ENCODE results near the gene CCDC110. TPM values are rescaled to one million over a fixed set of nuclear protein-coding genes. Genes with fewer than 3 reads are reported as not detected.

CCDC110 gene
- total and polyA plus RNA-seq, 2 of the 13 experiments (the other 11 are each of a cell fraction or from before 2014, with no cell fraction given) = not detected

DNA sequence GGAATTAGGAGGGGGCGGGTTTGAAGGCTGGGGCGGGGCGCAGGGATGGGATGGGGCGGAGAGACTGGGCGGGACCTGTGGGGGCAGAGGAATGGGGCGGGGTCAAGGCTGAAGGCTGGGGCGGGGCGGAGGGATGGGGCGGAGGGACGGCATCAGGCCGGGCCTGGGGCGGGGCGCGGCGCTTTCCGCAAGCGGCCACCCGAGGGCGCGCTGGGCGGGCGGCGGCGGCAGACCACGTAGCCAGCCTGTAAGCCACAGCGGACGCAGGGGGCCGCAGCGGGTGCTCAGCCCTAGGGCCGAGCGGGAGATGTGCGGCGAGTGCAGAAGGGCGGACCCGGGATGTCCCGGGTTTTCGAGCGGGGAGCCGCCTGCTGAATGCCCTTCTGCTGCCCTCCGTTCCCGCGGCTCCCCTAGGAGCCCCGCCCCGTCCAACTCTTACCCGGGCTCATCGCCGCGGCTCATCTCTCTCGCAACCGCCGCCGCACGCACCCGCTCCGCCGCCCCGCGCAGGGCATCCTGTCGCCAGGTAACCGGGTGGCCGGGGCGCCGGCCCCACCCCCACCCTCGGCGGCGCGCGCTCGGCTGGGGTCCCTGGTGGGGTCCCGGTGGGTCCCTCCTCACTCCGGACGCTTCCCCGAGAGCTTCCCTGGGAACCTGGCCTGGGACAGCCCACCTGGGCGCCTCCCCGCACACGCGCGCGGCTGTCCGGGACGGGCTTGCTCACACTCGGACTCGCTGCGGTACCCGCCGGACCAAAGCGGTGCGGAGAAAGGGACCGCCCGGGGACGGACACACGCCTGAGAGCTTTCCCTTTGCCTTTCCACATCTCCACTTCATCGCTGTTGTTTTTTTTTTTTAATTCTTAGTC lies at the start of gene CCDC110 (continued):
- no peak for TF ChIP-seq CBX2 (IDR thresholded peaks at IDR 0.05; ENCODE audit: low read depth, low read length)
- 0 out of 2 replicates have a peak, but pooled peaks have one; percentile 23 for TF ChIP-seq CBX2 (CRISPR knock-in tag; IDR thresholded peaks at IDR 0.05; ENCODE audit: low read depth)
- no peak for TF ChIP-seq GTF3A (CRISPR knock-in tag; conservative IDR thresholded peaks at IDR 0.05)
- TF ChIP-seq, protein P1, sequence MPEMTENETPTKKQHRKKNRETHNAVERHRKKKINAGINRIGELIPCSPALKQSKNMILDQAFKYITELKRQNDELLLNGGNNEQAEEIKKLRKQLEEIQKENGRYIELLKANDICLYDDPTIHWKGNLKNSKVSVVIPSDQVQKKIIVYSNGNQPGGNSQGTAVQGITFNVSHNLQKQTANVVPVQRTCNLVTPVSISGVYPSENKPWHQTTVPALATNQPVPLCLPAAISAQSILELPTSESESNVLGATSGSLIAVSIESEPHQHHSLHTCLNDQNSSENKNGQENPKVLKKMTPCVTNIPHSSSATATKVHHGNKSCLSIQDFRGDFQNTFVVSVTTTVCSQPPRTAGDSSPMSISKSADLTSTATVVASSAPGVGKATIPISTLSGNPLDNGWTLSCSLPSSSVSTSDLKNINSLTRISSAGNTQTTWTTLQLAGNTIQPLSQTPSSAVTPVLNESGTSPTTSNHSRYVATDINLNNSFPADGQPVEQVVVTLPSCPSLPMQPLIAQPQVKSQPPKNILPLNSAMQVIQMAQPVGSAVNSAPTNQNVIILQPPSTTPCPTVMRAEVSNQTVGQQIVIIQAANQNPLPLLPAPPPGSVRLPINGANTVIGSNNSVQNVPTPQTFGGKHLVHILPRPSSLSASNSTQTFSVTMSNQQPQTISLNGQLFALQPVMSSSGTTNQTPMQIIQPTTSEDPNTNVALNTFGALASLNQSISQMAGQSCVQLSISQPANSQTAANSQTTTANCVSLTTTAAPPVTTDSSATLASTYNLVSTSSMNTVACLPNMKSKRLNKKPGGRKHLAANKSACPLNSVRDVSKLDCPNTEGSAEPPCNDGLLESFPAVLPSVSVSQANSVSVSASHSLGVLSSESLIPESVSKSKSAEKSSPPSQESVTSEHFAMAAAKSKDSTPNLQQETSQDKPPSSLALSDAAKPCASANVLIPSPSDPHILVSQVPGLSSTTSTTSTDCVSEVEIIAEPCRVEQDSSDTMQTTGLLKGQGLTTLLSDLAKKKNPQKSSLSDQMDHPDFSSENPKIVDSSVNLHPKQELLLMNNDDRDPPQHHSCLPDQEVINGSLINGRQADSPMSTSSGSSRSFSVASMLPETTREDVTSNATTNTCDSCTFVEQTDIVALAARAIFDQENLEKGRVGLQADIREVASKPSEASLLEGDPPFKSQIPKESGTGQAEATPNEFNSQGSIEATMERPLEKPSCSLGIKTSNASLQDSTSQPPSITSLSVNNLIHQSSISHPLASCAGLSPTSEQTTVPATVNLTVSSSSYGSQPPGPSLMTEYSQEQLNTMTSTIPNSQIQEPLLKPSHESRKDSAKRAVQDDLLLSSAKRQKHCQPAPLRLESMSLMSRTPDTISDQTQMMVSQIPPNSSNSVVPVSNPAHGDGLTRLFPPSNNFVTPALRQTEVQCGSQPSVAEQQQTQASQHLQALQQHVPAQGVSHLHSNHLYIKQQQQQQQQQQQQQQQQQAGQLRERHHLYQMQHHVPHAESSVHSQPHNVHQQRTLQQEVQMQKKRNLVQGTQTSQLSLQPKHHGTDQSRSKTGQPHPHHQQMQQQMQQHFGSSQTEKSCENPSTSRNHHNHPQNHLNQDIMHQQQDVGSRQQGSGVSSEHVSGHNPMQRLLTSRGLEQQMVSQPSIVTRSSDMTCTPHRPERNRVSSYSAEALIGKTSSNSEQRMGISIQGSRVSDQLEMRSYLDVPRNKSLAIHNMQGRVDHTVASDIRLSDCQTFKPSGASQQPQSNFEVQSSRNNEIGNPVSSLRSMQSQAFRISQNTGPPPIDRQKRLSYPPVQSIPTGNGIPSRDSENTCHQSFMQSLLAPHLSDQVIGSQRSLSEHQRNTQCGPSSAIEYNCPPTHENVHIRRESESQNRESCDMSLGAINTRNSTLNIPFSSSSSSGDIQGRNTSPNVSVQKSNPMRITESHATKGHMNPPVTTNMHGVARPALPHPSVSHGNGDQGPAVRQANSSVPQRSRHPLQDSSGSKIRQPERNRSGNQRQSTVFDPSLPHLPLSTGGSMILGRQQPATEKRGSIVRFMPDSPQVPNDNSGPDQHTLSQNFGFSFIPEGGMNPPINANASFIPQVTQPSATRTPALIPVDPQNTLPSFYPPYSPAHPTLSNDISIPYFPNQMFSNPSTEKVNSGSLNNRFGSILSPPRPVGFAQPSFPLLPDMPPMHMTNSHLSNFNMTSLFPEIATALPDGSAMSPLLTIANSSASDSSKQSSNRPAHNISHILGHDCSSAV (CRISPR knock-in tag; IDR thresholded peaks at IDR 0.05; ENCODE audit: borderline replicate concordance) = no peak
- no peak for TF ChIP-seq KDM6A (CRISPR knock-in tag; IDR thresholded peaks at IDR 0.05; ENCODE audit: low read depth)
- peak; percentile 73 for TF ChIP-seq HNRNPK (IDR thresholded peaks at IDR 0.05; ENCODE audit: low read depth, low read length, poor library complexity, severe bottlenecking)
- no peak for TF ChIP-seq ZNF891 (CRISPR knock-in tag; IDR thresholded peaks at IDR 0.05)
- TF ChIP-seq RBFOX2 (IDR thresholded peaks at IDR 0.05; ENCODE audit: low read depth, low read length) = peak; percentile 36; the same call in 1 of the 2 replicates
- no peak for TF ChIP-seq ZNF749 (CRISPR knock-in tag; IDR thresholded peaks at IDR 0.05; ENCODE audit: borderline replicate concordance)
- 0 out of 2 replicates have a peak, but pooled peaks have one; percentile 46 for TF ChIP-seq ZNF547 (CRISPR knock-in tag; IDR thresholded peaks at IDR 0.05)
- TF ChIP-seq GTF2F1 (IDR thresholded peaks at IDR 0.05; ENCODE audit: low read length) = no peak
- peak; percentile 95 for TF ChIP-seq ZNF777 (CRISPR knock-in tag; IDR thresholded peaks at IDR 0.05)
- TF ChIP-seq, protein P2, sequence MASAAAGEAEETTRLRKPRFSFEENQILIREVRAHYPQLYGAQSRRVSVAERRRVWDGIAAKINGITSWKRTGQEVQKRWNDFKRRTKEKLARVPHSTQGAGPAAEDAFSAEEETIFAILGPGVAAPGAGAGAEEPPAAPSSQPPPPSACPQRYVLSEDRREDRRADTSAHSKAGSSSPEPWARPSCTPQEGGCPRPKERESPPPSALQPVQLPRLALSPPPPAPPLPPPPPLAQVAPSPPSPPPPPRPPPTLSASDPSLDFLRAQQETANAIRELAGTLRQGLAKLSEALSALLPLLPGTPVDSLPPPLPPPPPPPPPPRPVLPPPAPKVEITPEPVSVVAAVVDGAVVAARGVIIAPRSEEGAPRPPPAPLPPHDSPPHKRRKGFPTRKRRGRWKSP (CRISPR knock-in tag; IDR thresholded peaks at IDR 0.05) = no peak
- TF ChIP-seq, protein P3, sequence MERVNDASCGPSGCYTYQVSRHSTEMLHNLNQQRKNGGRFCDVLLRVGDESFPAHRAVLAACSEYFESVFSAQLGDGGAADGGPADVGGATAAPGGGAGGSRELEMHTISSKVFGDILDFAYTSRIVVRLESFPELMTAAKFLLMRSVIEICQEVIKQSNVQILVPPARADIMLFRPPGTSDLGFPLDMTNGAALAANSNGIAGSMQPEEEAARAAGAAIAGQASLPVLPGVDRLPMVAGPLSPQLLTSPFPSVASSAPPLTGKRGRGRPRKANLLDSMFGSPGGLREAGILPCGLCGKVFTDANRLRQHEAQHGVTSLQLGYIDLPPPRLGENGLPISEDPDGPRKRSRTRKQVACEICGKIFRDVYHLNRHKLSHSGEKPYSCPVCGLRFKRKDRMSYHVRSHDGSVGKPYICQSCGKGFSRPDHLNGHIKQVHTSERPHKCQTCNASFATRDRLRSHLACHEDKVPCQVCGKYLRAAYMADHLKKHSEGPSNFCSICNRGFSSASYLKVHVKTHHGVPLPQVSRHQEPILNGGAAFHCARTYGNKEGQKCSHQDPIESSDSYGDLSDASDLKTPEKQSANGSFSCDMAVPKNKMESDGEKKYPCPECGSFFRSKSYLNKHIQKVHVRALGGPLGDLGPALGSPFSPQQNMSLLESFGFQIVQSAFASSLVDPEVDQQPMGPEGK (CRISPR knock-in tag; IDR thresholded peaks at IDR 0.05) = 0 out of 2 replicates have a peak, but pooled peaks have one; percentile 36
- peak; percentile 39; the same call in 1 of the 2 replicates for TF ChIP-seq ATF7-NPFF (CRISPR knock-in tag; IDR thresholded peaks at IDR 0.05; ENCODE audit: low read depth)
- TF ChIP-seq, protein P4, sequence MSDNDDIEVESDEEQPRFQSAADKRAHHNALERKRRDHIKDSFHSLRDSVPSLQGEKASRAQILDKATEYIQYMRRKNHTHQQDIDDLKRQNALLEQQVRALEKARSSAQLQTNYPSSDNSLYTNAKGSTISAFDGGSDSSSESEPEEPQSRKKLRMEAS (IDR thresholded peaks at IDR 0.05) = no peak
- no peak for TF ChIP-seq SRF (IDR thresholded peaks at IDR 0.05; ENCODE audit: low read depth, low read length)
- TF ChIP-seq RCOR2 (CRISPR knock-in tag; IDR thresholded peaks at IDR 0.05) = no peak
